Colonic mucosa (tissue), 4 donors: ENCODE measurements around the gene IFNAR2. TPM values are rescaled to one million over a fixed set of nuclear protein-coding genes. Genes with fewer than 3 reads are reported as not detected.
"Not testable (repeated sequence)": the region's sequence is repeated elsewhere in the genome, so short reads cannot be mapped to it uniquely, and the experiment has no call there.

Experiments used
- DNase-seq: peaks from one replicate; pipeline ENCODE4 v3.0.0-alpha.2; 2020
- H3K27ac ChIP-seq: fragments of 200-600 bp; one replicate; pipeline ENCODE4 v1.8.0; 2021
- H3K27me3 ChIP-seq: fragments of 200-600 bp; one replicate; pipeline ENCODE4 v1.8.0; 2021
- H3K36me3 ChIP-seq: fragments of 200-600 bp; one replicate; pipeline ENCODE4 v1.8.0; 2021
- H3K4me1 ChIP-seq: fragments of 200-600 bp; one replicate; pipeline ENCODE4 v1.8.0; 2021; ENCODE audit warnings: mild to moderate bottlenecking
- H3K4me3 ChIP-seq: fragments of 200-600 bp; one replicate; pipeline ENCODE4 v1.8.0; 2021
- H3K9ac ChIP-seq, 2 donors: one replicate each; pipeline ENCODE4 v1.7.0; 2013; ENCODE audit warnings: control low read depth in 2 of 2, low read depth in 2 of 2, low read length in 2 of 2
- H3K9me3 ChIP-seq: fragments of 200-600 bp; one replicate; pipeline ENCODE4 v1.8.0; 2021
- intact Hi-C: fragments of 100-400 bp; cut with DNase I; formaldehyde crosslinking; loops from one replicate; pipeline ENCODE4 v1.14.1; 2022
- total RNA-seq, 2 donors: library from RNA; stranded (reverse); fragmentation: NEBNext Ultra II Directional in 1 of 2; extraction: Animal tissue kit (Norgen Biotek cat#: 25700) in 1 of 2; gene quantifications; one replicate each; pipeline ENCODE4 v1.2.1, GENCODE V29; 2021
- TF ChIP-seq, protein P1 (sequence below): fragments of 200-600 bp; IDR thresholded peaks from one replicate; pipeline ENCODE4 v1.8.0; 2022; ENCODE audit warnings: antibody characterized with exemption, mild to moderate bottlenecking
- donor health status: healthy.
- donor health status: DM: no; HTN: no; CAD: no.
- donor health status: DM: no; HTN: no; CAD: no.

Gene IFNAR2
- total RNA-seq, 2 donors from 2014 or later, result 7.0 to 19.5 TPM

GRCh38 chr21:33214056-33214455 is 15.7 kb upstream of the IFNAR2 start:
- H3K27ac ChIP-seq, result no peak overlapping the region
- TF ChIP-seq, protein P1, sequence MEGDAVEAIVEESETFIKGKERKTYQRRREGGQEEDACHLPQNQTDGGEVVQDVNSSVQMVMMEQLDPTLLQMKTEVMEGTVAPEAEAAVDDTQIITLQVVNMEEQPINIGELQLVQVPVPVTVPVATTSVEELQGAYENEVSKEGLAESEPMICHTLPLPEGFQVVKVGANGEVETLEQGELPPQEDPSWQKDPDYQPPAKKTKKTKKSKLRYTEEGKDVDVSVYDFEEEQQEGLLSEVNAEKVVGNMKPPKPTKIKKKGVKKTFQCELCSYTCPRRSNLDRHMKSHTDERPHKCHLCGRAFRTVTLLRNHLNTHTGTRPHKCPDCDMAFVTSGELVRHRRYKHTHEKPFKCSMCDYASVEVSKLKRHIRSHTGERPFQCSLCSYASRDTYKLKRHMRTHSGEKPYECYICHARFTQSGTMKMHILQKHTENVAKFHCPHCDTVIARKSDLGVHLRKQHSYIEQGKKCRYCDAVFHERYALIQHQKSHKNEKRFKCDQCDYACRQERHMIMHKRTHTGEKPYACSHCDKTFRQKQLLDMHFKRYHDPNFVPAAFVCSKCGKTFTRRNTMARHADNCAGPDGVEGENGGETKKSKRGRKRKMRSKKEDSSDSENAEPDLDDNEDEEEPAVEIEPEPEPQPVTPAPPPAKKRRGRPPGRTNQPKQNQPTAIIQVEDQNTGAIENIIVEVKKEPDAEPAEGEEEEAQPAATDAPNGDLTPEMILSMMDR, result no peak
- no peaks in the 10 kb centered on the region for H3K9me3 ChIP-seq
- H3K4me1 ChIP-seq, result no peaks in the 10 kb centered on the region
- H3K27me3 ChIP-seq, result no peaks in the 10 kb centered on the region
- intact Hi-C loops, result no loop called here
- no peak for DNase-seq
- no peak overlapping the region for H3K9ac ChIP-seq
- H3K4me3 ChIP-seq, result no peak overlapping the region
- H3K36me3 ChIP-seq, result no peaks in the 10 kb centered on the region

- no peaks in the 10 kb centered on the region for H3K36me3 ChIP-seq
- H3K27me3 ChIP-seq, result no peaks in the 10 kb centered on the region
- H3K9ac ChIP-seq, result no peak overlapping the region
- intact Hi-C loops, result no loop called here
- H3K4me3 ChIP-seq, result no peak overlapping the region
- H3K9me3 ChIP-seq, result no peaks in the 10 kb centered on the region
- H3K4me1 ChIP-seq, result no peaks in the 10 kb centered on the region
- no peak overlapping the region for H3K27ac ChIP-seq
- TF ChIP-seq, protein P1, result no peak
- DNase-seq, result no peak
Observed at GRCh38 chr21:33217138-33217520, 12.6 kb upstream of the IFNAR2 start.

DNA sequence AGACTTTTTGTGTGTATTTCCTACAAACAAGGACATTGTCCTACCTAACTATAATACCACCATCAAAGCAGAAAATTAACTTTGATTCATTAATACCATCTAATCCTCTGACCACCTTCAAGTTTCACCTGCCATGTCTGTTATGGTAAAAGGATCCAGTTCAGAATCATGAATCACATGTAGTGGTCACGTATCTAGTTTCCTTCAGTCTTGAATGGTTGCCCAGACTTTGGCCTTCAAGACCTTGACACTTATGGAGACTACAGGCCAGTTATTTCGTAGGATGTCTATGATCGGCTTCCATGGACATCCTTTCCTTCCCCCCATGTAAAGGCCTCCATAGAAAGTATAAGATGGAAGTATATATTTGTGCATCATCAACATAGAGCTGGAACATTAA is 10.4 kb upstream of the IFNAR2 start:
- H3K36me3 ChIP-seq, result no peaks in the 10 kb centered on the region

DNA sequence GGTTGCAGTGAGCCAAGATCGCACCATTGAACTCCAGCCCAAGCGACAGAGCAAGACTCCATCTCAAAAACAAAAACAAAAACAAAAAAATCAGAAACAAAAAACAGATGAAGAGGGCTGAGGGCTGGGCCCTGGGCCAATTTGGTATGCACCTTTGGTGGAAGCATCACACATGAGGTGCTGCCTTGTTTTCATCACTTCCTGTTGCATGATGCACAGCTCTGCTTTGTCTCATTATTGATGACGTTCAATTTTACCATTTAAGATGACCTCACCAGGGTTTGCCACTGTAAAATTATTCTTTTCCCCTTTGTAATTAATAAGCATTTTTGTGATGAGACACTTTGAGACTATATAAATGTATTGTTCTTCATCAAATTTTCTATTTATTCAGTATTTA is 9.8 kb upstream of the IFNAR2 start:
- Histone ChIP-seq H3K27me3 (no peaks in the 10 kb centered on the region), H3K4me3 (no peak overlapping the region), H3K4me1 (no peaks in the 10 kb centered on the region), H3K36me3 (no peaks in the 10 kb centered on the region), H3K9ac (no peak overlapping the region), H3K27ac (no peak overlapping the region), H3K9me3 (no peaks in the 10 kb centered on the region)
- no peak for DNase-seq
- TF ChIP-seq, protein P1, result no peak
- intact Hi-C loops, result no loop called here

More for the DNA sequence above, 10.4 kb upstream of the IFNAR2 start:
- Histone ChIP-seq H3K9me3 (no peaks in the 10 kb centered on the region), H3K4me3 (no peak overlapping the region), H3K4me1 (no peaks in the 10 kb centered on the region), H3K27ac (no peak overlapping the region), H3K27me3 (no peaks in the 10 kb centered on the region), H3K9ac (no peak overlapping the region)
- intact Hi-C loops, result no loop called here
- TF ChIP-seq, protein P1, result no peak
- DNase-seq, result no peak

GRCh38 chr21:33225376-33225775 is 4.4 kb upstream of the IFNAR2 start:
- H3K27ac ChIP-seq, result not testable (repeated sequence)

DNA sequence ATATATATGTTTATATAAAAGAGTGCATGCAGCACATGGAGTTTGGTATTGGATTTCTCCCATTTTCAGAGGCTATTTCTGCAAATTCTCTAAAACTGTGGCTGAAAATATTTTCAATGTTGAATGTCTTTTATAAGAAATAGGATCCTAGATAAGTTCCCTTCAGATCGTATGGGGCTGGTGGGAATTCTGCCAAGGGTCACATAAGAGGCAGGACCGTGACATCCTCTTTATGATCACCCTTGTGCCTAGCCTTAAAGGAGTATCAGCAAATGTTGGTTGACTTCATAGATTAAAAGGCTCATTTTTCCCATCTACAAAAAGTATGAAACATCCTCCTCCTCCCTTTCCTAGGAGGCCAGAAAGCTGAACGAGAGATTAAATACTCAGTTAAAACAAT is 1.3 kb upstream of the IFNAR2 start:
- no peaks in the 10 kb centered on the region for H3K27me3 ChIP-seq
- H3K36me3 ChIP-seq, result no peaks in the 10 kb centered on the region
- H3K9ac ChIP-seq, result no peak overlapping the region
- intact Hi-C loops, result no loop called here
- H3K4me3 ChIP-seq, result no peak overlapping the region
- TF ChIP-seq, protein P1, result no peak
- peaks cover 3% of the 10 kb centered on the region for H3K4me1 ChIP-seq
- H3K9me3 ChIP-seq, result no peaks in the 10 kb centered on the region
- DNase-seq, result no peak
- H3K27ac ChIP-seq, result no peak overlapping the region

More at GRCh38 chr21:33225376-33225775, 4.4 kb upstream of the IFNAR2 start:
- H3K9me3 ChIP-seq, intact Hi-C loops, H3K36me3 ChIP-seq, H3K4me3 ChIP-seq, H3K27me3 ChIP-seq, H3K4me1 ChIP-seq, DNase-seq, H3K9ac ChIP-seq: not testable (repeated sequence)
